ENCODE results near the gene LGMN. TPM values are rescaled to one million over a fixed set of nuclear protein-coding genes. Genes with fewer than 3 reads are reported as not detected.

The LGMN gene
- total and polyA plus RNA-seq, 3 experiments from 2014 or later: 6.0 to 7.0 (median 7.0) TPM

DNA sequence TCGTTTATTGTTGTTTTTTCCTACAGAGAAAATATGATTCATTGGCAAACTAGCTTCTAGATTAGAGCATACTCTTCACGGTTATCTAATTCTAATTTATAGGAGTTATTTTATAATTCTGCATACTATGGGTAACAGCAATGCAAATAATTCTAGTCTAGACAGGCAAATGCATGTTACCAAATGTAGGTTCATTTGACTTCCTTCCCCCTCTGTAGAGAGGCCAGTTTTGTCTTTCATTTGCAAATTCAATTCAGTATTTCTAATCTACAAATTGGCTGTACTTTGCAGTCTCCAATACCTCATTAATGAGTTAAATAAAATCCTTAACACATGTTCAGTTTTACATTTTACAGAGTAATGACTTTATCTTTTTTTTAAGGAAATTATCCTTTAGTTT is 4.2 kb downstream of the LGMN start:
- Mint-ChIP-seq H3K36me3 (peaks cover 0 to 1% (median 0%) of the 10 kb centered on the region in 3 donors), H3K27me3 (peaks cover 17 to 28% of the 10 kb centered on the region in 2 donors), H3K9me3 (peaks cover 0 to 3% (median 0%) of the 10 kb centered on the region in 5 donors), H3K4me3 (no peak overlapping the region), H3K27ac (no peak overlapping the region), H3K4me1 (peaks cover 18 to 23% (median 19%) of the 10 kb centered on the region in 3 donors)
- DNase-seq: no peak
- Histone ChIP-seq H3K9me3 (ENCODE audit: low read length) (no peaks in the 10 kb centered on the region), H3K36me3 (ENCODE audit: insufficient read depth, low read length) (no peaks in the 10 kb centered on the region), H3K27ac (ENCODE audit: low read depth, low read length) (no peak overlapping the region), H3K27me3 (ENCODE audit: insufficient read depth, low read length, poor library complexity, severe bottlenecking) (peaks cover under 1% of the 10 kb centered on the region), H3K4me3 (ENCODE audit: low read length) (no peak overlapping the region), H3K4me1 (ENCODE audit: insufficient read depth, low read length) (peaks cover 4% of the 10 kb centered on the region)
- POLR2A ChIA-PET: no interaction called here
- CTCF ChIA-PET: no interaction called here

DNA sequence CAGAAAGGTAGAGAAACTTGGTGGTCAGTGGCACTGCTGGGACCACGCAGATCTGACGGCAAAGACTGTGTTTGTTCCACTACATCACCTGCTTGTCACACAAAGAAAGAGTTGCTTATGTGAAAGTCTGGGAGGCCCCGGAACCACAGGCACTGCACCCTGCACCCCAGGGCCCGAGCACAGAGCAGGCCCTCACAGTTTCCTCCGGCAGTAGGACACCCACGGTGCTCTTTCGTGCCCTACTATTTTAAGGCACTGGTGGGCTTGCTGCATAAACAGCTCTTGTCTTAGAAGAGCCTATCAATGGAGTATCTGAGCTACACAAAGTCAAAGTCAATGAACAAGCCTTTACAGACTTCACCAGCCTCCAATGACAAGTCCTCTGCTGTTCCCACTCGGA is 8.0 kb downstream of the LGMN start:
- Mint-ChIP-seq H3K4me1 (peaks cover 6 to 8% (median 8%) of the 10 kb centered on the region in 3 donors), H3K36me3 (no peaks in the 10 kb centered on the region), H3K4me3 (no peak overlapping the region), H3K9me3 (no peaks in the 10 kb centered on the region), H3K27me3 (no peaks in the 10 kb centered on the region), H3K27ac (no peak overlapping the region)
- Histone ChIP-seq H3K9me3 (ENCODE audit: low read length) (no peaks in the 10 kb centered on the region), H3K27me3 (ENCODE audit: insufficient read depth, low read length, poor library complexity, severe bottlenecking) (no peaks in the 10 kb centered on the region), H3K36me3 (ENCODE audit: insufficient read depth, low read length) (no peaks in the 10 kb centered on the region), H3K27ac (ENCODE audit: low read depth, low read length) (no peak overlapping the region), H3K4me3 (ENCODE audit: low read length) (no peak overlapping the region), H3K4me1 (ENCODE audit: insufficient read depth, low read length) (peaks cover 6% of the 10 kb centered on the region)
- ChIA-PET CTCF (no interaction called here), POLR2A (no interaction called here)
- DNase-seq: no peak

DNA sequence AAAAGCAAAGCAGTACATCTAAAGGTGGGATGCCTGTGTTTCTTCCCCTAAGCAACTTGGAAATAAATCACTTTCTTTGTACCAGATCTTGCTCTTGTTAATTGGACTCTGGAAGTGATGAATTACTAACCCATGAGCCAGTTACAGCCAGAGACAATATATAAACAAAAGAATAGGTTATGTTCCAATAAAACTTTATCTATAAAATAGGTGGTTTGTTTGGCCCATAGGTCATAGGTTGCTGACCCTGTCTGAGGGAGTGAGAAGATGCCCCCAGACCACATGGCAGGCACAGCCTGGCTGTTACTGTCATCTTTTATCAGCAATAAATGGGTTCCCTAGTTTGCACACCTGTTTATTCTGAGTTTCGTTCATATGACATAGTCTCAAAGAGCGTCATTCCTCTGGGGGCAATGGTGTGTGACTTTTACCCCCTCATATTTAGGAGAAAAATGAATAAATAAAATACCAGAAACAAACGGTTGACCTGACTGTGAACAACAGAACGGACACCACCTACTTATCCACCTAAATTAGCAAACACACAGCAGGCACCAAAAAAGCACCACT is 10.7 kb downstream of the LGMN start:
- Histone ChIP-seq H3K36me3 (ENCODE audit: insufficient read depth, low read length) (no peaks in the 10 kb centered on the region), H3K4me1 (ENCODE audit: insufficient read depth, low read length) (peaks cover 6% of the 10 kb centered on the region), H3K27ac (ENCODE audit: low read depth, low read length) (no peak overlapping the region), H3K4me3 (ENCODE audit: low read length) (no peak overlapping the region), H3K9me3 (ENCODE audit: low read length) (no peaks in the 10 kb centered on the region), H3K27me3 (ENCODE audit: insufficient read depth, low read length, poor library complexity, severe bottlenecking) (no peaks in the 10 kb centered on the region)
- no peak for DNase-seq
- Mint-ChIP-seq H3K9me3 (no peaks in the 10 kb centered on the region), H3K4me3 (no peak overlapping the region), H3K27ac (peak overlapping the region in 1 of 8 donors; percentile 28), H3K27me3 (no peaks in the 10 kb centered on the region), H3K36me3 (no peaks in the 10 kb centered on the region), H3K4me1 (peaks cover 6 to 8% (median 8%) of the 10 kb centered on the region in 3 donors)
- POLR2A ChIA-PET: no interaction called here
- CTCF ChIA-PET: no interaction called here

DNA sequence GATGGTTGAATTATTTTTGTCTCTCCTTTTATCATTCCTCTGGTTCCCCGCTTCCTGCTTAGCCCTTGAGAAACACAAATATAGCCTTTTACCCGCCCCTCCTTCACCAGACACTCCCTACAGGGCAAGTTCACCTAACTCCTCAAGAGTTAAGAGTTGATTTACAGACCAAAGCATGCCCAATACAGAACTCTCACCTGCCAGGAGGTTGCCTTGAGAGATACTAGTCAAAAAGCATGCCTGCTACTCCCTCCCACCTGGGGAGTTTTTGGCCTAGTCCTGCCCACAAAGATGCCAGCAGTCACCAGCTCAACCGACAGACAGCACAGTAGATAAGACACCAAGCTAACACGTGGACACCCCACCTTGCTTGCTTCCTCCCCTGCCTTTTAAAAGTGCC is 11.2 kb downstream of the LGMN start:
- H3K4me1 Mint-ChIP-seq: peaks cover 6 to 8% (median 8%) of the 10 kb centered on the region in 3 donors
- H3K9me3 Mint-ChIP-seq: no peaks in the 10 kb centered on the region
- no peaks in the 10 kb centered on the region for H3K27me3 Mint-ChIP-seq
- Histone ChIP-seq H3K36me3 (ENCODE audit: insufficient read depth, low read length) (no peaks in the 10 kb centered on the region), H3K4me1 (ENCODE audit: insufficient read depth, low read length) (peaks cover 6% of the 10 kb centered on the region), H3K27me3 (ENCODE audit: insufficient read depth, low read length, poor library complexity, severe bottlenecking) (no peaks in the 10 kb centered on the region), H3K9me3 (ENCODE audit: low read length) (no peaks in the 10 kb centered on the region), H3K4me3 (ENCODE audit: low read length) (no peak overlapping the region), H3K27ac (ENCODE audit: low read depth, low read length) (no peak overlapping the region)
- CTCF ChIA-PET: no interaction called here
- peaks cover 0 to 3% (median 0%) of the 10 kb centered on the region in 3 donors for H3K36me3 Mint-ChIP-seq
- peak overlapping the region in 1 of 8 donors; percentile 28 for H3K27ac Mint-ChIP-seq
- no peak overlapping the region for H3K4me3 Mint-ChIP-seq
- POLR2A ChIA-PET: interaction anchor here (1.5 kb wide), 1 partner anchor 11 kb away, joined by 3 read pairs; the partner anchor contains the start of gene LGMN
- DNase-seq: peak in 1 of 5 donors; percentile 37

DNA sequence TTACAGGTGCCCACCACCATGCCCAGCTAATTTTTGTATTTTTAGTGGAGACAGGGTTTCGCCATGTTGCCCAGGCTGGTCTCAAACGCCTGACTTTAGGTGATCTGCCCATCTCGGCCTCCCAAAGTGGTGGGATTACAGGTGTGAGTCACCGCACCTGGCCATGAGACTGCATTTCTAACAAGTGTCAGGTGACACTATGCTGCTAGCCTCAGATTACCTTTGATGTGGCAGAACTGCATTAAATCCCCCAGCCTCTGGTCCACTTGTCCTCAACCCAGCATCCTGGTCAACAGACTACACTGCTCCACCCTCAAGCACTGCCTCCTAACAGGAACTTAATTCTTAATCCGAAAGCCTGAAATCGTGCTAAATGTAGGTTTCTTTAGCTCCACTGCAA is 13.1 kb downstream of the LGMN start:
- no peaks in the 10 kb centered on the region for H3K36me3 ChIP-seq (ENCODE audit: insufficient read depth, low read length)
- ChIA-PET CTCF (no interaction called here), POLR2A (no interaction called here)
- Mint-ChIP-seq H3K4me1 (peaks cover 6 to 8% (median 8%) of the 10 kb centered on the region in 3 donors), H3K27ac (no peak overlapping the region), H3K27me3 (peaks cover 0 to 8% of the 10 kb centered on the region in 2 donors), H3K9me3 (no peaks in the 10 kb centered on the region), H3K36me3 (peaks cover 2 to 8% (median 6%) of the 10 kb centered on the region in 3 donors), H3K4me3 (no peak overlapping the region)
- no peaks in the 10 kb centered on the region for H3K27me3 ChIP-seq (ENCODE audit: insufficient read depth, low read length, poor library complexity, severe bottlenecking)
- H3K9me3 ChIP-seq (ENCODE audit: low read length): no peaks in the 10 kb centered on the region
- H3K27ac ChIP-seq (ENCODE audit: low read depth, low read length): no peak overlapping the region
- peaks cover 6% of the 10 kb centered on the region for H3K4me1 ChIP-seq (ENCODE audit: insufficient read depth, low read length)
- no peak overlapping the region for H3K4me3 ChIP-seq (ENCODE audit: low read length)
- DNase-seq: no peak

DNA sequence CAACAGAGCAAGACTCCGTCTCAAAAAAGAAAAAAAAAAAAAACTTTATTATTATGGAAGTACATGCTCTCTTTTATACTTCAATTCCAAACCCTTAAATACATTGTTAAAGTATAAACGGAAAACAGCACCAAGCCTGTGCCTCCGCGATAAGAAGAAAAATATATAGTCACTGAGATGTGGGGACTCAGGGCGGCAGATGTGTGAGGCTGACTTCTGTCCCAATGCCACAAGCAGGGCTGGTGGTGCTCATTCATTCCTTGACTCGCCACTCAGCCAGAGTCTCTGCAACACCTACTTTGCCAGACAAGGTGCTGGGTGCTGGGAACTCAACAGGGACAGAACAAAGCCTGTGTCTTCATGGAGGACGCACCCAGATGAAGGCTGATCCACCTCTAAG is 13.8 kb downstream of the LGMN start:
- Histone ChIP-seq H3K27me3 (ENCODE audit: insufficient read depth, low read length, poor library complexity, severe bottlenecking) (no peaks in the 10 kb centered on the region), H3K36me3 (ENCODE audit: insufficient read depth, low read length) (no peaks in the 10 kb centered on the region), H3K4me1 (ENCODE audit: insufficient read depth, low read length) (peaks cover 6% of the 10 kb centered on the region), H3K4me3 (ENCODE audit: low read length) (no peak overlapping the region), H3K9me3 (ENCODE audit: low read length) (no peaks in the 10 kb centered on the region), H3K27ac (ENCODE audit: low read depth, low read length) (no peak overlapping the region)
- POLR2A ChIA-PET: no interaction called here
- H3K27me3 Mint-ChIP-seq: peaks cover 5 to 8% of the 10 kb centered on the region in 2 donors
- CTCF ChIA-PET: no interaction called here
- DNase-seq: no peak
- peaks cover 10 to 14% (median 13%) of the 10 kb centered on the region in 3 donors for H3K4me1 Mint-ChIP-seq
- peak overlapping the region in 1 of 8 donors; percentile 50 for H3K27ac Mint-ChIP-seq
- H3K9me3 Mint-ChIP-seq: no peaks in the 10 kb centered on the region
- peaks cover 2 to 8% (median 6%) of the 10 kb centered on the region in 3 donors for H3K36me3 Mint-ChIP-seq
- H3K4me3 Mint-ChIP-seq: no peak overlapping the region

DNA sequence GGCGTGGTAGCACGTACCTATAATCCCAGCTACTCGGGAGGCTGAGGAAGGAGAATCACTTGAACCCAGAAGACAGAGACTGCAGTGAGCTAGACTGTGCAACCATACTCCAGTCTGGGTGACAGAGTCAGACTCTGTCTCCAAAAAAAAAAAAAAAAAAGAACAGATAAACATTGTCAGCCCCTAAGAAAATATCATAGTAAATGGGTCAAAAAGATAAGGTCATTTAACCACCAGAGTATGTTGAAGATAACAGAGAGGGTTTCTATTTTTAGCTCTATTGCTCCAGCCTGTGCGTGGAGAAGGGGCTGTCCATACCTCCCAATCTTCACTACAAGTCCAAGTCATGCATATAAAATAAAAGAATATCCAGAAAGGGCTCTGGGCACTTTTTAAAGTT is 15.4 kb downstream of the LGMN start:
- no peaks in the 10 kb centered on the region for H3K36me3 ChIP-seq (ENCODE audit: insufficient read depth, low read length)
- no peak overlapping the region for H3K27ac Mint-ChIP-seq
- H3K27ac ChIP-seq (ENCODE audit: low read depth, low read length): no peak overlapping the region
- H3K4me3 Mint-ChIP-seq: no peak overlapping the region
- H3K4me3 ChIP-seq (ENCODE audit: low read length): no peak overlapping the region
- H3K27me3 Mint-ChIP-seq: peaks cover 8 to 9% of the 10 kb centered on the region in 2 donors
- POLR2A ChIA-PET: no interaction called here
- H3K4me1 Mint-ChIP-seq: peaks cover 13 to 20% (median 13%) of the 10 kb centered on the region in 3 donors
- no peak for DNase-seq
- H3K36me3 Mint-ChIP-seq: peaks cover 2 to 8% (median 6%) of the 10 kb centered on the region in 3 donors
- no peaks in the 10 kb centered on the region for H3K27me3 ChIP-seq (ENCODE audit: insufficient read depth, low read length, poor library complexity, severe bottlenecking)
- no peaks in the 10 kb centered on the region for H3K9me3 Mint-ChIP-seq
- peaks cover 6% of the 10 kb centered on the region for H3K4me1 ChIP-seq (ENCODE audit: insufficient read depth, low read length)
- CTCF ChIA-PET: no interaction called here
- H3K9me3 ChIP-seq (ENCODE audit: low read length): no peaks in the 10 kb centered on the region

DNA sequence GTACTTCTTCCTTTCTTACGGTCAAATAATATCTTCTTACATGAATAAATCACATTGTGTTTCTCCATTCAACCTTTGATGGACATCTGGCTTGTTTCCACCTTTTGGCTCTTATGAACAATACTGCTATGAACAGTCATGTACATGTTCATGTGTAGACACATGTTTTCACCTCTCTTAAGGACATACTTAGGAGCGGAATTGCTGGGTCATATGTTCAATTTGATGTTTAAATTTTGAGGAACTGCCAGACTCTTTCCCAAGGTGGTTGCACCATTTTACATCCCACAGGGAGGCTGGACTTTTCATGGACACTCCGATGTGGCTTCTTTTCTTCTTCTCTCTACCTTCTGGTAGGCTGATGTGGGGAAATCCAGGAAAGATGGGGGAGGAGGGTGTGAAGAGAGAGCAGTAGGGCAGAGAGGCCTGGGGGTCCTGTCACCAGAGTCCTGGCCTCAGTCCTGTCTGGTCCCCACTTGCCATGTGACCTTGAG is 16.8 kb downstream of the LGMN start:
- Mint-ChIP-seq H3K4me1 (peaks cover 5 to 14% (median 7%) of the 10 kb centered on the region in 3 donors), H3K27ac (no peak overlapping the region), H3K4me3 (no peak overlapping the region), H3K36me3 (peaks cover 5 to 15% (median 6%) of the 10 kb centered on the region in 3 donors), H3K27me3 (peaks cover 10 to 18% of the 10 kb centered on the region in 2 donors), H3K9me3 (peaks cover 0 to 2% (median 0%) of the 10 kb centered on the region in 5 donors)
- DNase-seq: no peak
- CTCF ChIA-PET: no interaction called here
- Histone ChIP-seq H3K27ac (ENCODE audit: low read depth, low read length) (no peak overlapping the region), H3K27me3 (ENCODE audit: insufficient read depth, low read length, poor library complexity, severe bottlenecking) (no peaks in the 10 kb centered on the region), H3K9me3 (ENCODE audit: low read length) (no peaks in the 10 kb centered on the region), H3K4me1 (ENCODE audit: insufficient read depth, low read length) (no peaks in the 10 kb centered on the region), H3K36me3 (ENCODE audit: insufficient read depth, low read length) (no peaks in the 10 kb centered on the region), H3K4me3 (ENCODE audit: low read length) (no peak overlapping the region)
- POLR2A ChIA-PET: no interaction called here

Measured in CD8-positive, alpha-beta memory T cell (primary cell).